ENCODE data around the gene NRXN3. TPM values are rescaled to one million over a fixed set of nuclear protein-coding genes. Genes with fewer than 3 reads are reported as not detected.

NRXN3 gene
- total and polyA plus RNA-seq, 2 donors (not counting 1 experiment from before 2014, with no cell fraction given): not detected

GRCh38 chr14:79856381-79856780, 1686.2 kb downstream of the NRXN3 start:
- ChIA-PET CTCF (interaction anchor here (0.7 kb wide), 1 partner anchor 896 kb away, joined by 4 read pairs; no protein-coding TSS in a partner anchor), POLR2A (no interaction called here)
- H3K27ac Mint-ChIP-seq: no peak overlapping the region
- no peaks in the 10 kb centered on the region for H3K27me3 ChIP-seq (replicated peaks in 1 of 4; ENCODE audit: control extremely low read depth in 1 of 4, control insufficient read depth in 3 of 4, insufficient read depth in 4 of 4, low read length in 3 of 4)
- TF ChIP-seq EZH2 (IDR thresholded peaks at IDR 0.05; ENCODE audit: borderline replicate concordance, insufficient read depth, low read depth, low read length, poor library complexity, severe bottlenecking) (no peak), CTCF (IDR thresholded peaks at IDR 0.05) (no peak)
- no peak overlapping the region for H3K4me3 ChIP-seq (ENCODE audit: control extremely low read depth in 1 of 5, extremely low read depth in 1 of 5, insufficient read depth in 1 of 5, low read depth in 2 of 5, low read length in 4 of 5)
- H2AFZ ChIP-seq (ENCODE audit: insufficient read depth, low read depth, low read length, poor library complexity, severe bottlenecking): no peak overlapping the region
- H3K27me3 Mint-ChIP-seq: no peaks in the 10 kb centered on the region
- whole genome bisulfite sequencing (ENCODE audit: insufficient coverage): 83% methylated on average over 1 of the region's 1 CpG
- ATAC-seq (ENCODE audit: low read depth) (no peak), DNase-seq (no peak)
- H4K20me1 ChIP-seq (ENCODE audit: control insufficient read depth, insufficient read depth, low read length, poor library complexity, severe bottlenecking): no peaks in the 10 kb centered on the region
- no peaks in the 10 kb centered on the region for H3K36me3 ChIP-seq (replicated peaks in 1 of 2; ENCODE audit: control extremely low read depth in 1 of 2, control insufficient read depth in 1 of 2, extremely low read depth in 1 of 2, insufficient read depth in 2 of 2, low read length in 1 of 2)
- H3K4me1 Mint-ChIP-seq: no peaks in the 10 kb centered on the region
- no peak overlapping the region for H3K27ac ChIP-seq (ENCODE audit: low read length in 2 of 2)
- no peak overlapping the region for H3K4me3 Mint-ChIP-seq
- peaks cover 0 to 2% (median 0%) of the 10 kb centered on the region in 3 donors for H3K9me3 ChIP-seq (ENCODE audit: control extremely low read depth in 1 of 3, control insufficient read depth in 2 of 3, insufficient read depth in 1 of 3, low read length in 2 of 3)
- no peak overlapping the region for H3K4me2 ChIP-seq (replicated peaks; ENCODE audit: low read depth, low read length, poor library complexity, severe bottlenecking)
- H3K79me2 ChIP-seq (ENCODE audit: control insufficient read depth, insufficient read depth, low read length): no peaks in the 10 kb centered on the region
- intact Hi-C loops (cut with micrococcal nuclease): no loop called here
- H3K9ac ChIP-seq (ENCODE audit: low read length): no peak overlapping the region
- no peaks in the 10 kb centered on the region for H3K4me1 ChIP-seq (ENCODE audit: control insufficient read depth in 2 of 2, insufficient read depth in 2 of 2, low read length in 2 of 2)
- H3K9me3 Mint-ChIP-seq (ENCODE audit: insufficient read depth): no peaks in the 10 kb centered on the region

- Histone ChIP-seq H3K36me3 (replicated peaks in 1 of 2; ENCODE audit: control extremely low read depth in 1 of 2, control insufficient read depth in 1 of 2, extremely low read depth in 1 of 2, insufficient read depth in 2 of 2, low read length in 1 of 2) (no peaks in the 10 kb centered on the region), H3K27ac (ENCODE audit: low read length in 2 of 2) (no peak overlapping the region), H3K79me2 (ENCODE audit: control insufficient read depth, insufficient read depth, low read length) (no peaks in the 10 kb centered on the region), H3K9me3 (ENCODE audit: control extremely low read depth in 1 of 3, control insufficient read depth in 2 of 3, insufficient read depth in 1 of 3, low read length in 2 of 3) (peaks cover 0 to 14% (median 0%) of the 10 kb centered on the region in 3 donors), H3K4me1 (ENCODE audit: control insufficient read depth in 2 of 2, insufficient read depth in 2 of 2, low read length in 2 of 2) (no peaks in the 10 kb centered on the region), H2AFZ (ENCODE audit: insufficient read depth, low read depth, low read length, poor library complexity, severe bottlenecking) (no peak overlapping the region), H3K4me2 (replicated peaks; ENCODE audit: low read depth, low read length, poor library complexity, severe bottlenecking) (no peak overlapping the region), H3K9ac (ENCODE audit: low read length) (no peak overlapping the region), H3K27me3 (replicated peaks in 1 of 4; ENCODE audit: control extremely low read depth in 1 of 4, control insufficient read depth in 3 of 4, insufficient read depth in 4 of 4, low read length in 3 of 4) (no peaks in the 10 kb centered on the region), H3K4me3 (ENCODE audit: control extremely low read depth in 1 of 5, extremely low read depth in 1 of 5, insufficient read depth in 1 of 5, low read depth in 2 of 5, low read length in 4 of 5) (no peak overlapping the region), H4K20me1 (ENCODE audit: control insufficient read depth, insufficient read depth, low read length, poor library complexity, severe bottlenecking) (no peaks in the 10 kb centered on the region)
- no peaks in the 10 kb centered on the region for H3K9me3 Mint-ChIP-seq (ENCODE audit: insufficient read depth)
- POLR2A ChIA-PET: no interaction called here
- no peak overlapping the region for H3K4me3 Mint-ChIP-seq
- CTCF ChIA-PET: no interaction called here
- ATAC-seq (ENCODE audit: low read depth) (no peak), DNase-seq (no peak)
- 90% methylated on average over 5 of the region's 9 CpGs for WGBS (ENCODE audit: insufficient coverage)
- intact Hi-C loops (cut with micrococcal nuclease): no loop called here
- TF ChIP-seq EZH2 (IDR thresholded peaks at IDR 0.05; ENCODE audit: borderline replicate concordance, insufficient read depth, low read depth, low read length, poor library complexity, severe bottlenecking) (no peak), CTCF (IDR thresholded peaks at IDR 0.05) (no peak)
- no peaks in the 10 kb centered on the region for H3K4me1 Mint-ChIP-seq
- no peak overlapping the region for H3K27ac Mint-ChIP-seq
- H3K27me3 Mint-ChIP-seq: no peaks in the 10 kb centered on the region
Measured at GRCh38 chr14:79861111-79861510, 1690.9 kb downstream of the NRXN3 start.
